B cell (primary cell): ENCODE data around the gene SORD.

Experiments used
- EZH2 ChIP-seq: IDR thresholded peaks from 2 replicates; pipeline ENCODE4 v1.6.1; 2012; ENCODE audit warnings: borderline replicate concordance, low read depth, mild to moderate bottlenecking, moderate library complexity, low read length; ENCODE audit not compliant: insufficient read depth, poor library complexity, severe bottlenecking
- TF ChIP-seq, protein P1 (sequence below): fragments of 200-600 bp; IDR thresholded peaks from one replicate; pipeline ENCODE4 v1.8.0; 2022; ENCODE audit warnings: antibody characterized with exemption, mild to moderate bottlenecking

DNA sequence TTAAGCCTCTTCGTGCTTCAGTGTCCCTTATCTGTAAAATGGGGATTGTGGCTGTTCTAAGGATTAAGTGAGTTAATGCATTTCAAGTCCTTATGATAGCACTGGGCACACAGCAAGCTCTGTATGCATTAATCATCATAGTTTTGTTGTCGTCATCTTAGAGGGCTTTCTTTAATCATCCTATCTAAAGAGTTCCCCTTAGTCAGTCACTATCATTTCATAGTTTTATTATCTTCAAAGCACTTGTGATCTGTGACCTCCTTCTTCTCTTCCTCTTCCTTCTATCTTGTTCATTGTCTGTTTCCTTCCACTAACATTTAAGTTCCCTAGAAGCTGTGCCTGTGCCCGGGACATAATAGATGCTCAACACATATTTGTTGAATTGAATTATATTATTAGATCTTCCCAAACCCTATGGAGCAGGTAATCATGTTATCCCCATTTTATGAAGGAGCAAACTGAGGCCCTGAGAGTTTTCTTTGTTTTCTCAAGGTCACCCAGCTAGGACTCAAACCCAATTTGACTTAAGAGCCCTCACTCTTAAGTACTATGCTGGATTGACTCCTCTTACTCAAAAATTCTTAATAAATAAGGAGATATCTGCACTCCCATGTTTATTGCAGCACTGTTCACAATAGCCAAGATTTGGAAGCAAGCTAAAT is 66.8 kb downstream of the SORD start:
- TF ChIP-seq, protein P1, sequence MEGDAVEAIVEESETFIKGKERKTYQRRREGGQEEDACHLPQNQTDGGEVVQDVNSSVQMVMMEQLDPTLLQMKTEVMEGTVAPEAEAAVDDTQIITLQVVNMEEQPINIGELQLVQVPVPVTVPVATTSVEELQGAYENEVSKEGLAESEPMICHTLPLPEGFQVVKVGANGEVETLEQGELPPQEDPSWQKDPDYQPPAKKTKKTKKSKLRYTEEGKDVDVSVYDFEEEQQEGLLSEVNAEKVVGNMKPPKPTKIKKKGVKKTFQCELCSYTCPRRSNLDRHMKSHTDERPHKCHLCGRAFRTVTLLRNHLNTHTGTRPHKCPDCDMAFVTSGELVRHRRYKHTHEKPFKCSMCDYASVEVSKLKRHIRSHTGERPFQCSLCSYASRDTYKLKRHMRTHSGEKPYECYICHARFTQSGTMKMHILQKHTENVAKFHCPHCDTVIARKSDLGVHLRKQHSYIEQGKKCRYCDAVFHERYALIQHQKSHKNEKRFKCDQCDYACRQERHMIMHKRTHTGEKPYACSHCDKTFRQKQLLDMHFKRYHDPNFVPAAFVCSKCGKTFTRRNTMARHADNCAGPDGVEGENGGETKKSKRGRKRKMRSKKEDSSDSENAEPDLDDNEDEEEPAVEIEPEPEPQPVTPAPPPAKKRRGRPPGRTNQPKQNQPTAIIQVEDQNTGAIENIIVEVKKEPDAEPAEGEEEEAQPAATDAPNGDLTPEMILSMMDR: no peak
- TF ChIP-seq EZH2: no peak
